Panc1 (cell line): ENCODE results near the gene FAM177B. TPM values are rescaled to one million over a fixed set of nuclear protein-coding genes. Genes with fewer than 3 reads are reported as not detected.

Experiments
- ATAC-seq: fragments of 200-7000 bp; cut with Tn5 transposase; 2 replicates; pipeline ENCODE4 v1.9.1; 2020; ENCODE audit warnings: mild to moderate bottlenecking, moderate library complexity
- BruUV-seq: library from RNA; stranded (reverse); fragments of 400-500 nt; replicated peaks from 2 replicates; lab custom pipeline; 2021; lab: Mats Ljungman, UMichigan
- CTCF ChIA-PET: fragments of 300-600 bp; sonication (Branson Sonifier 250); formaldehyde crosslinking; loops from one replicate; lab custom pipeline; 2022; ENCODE audit warnings: antibody characterized with exemption; lab: Charles Lee
- POLR2A ChIA-PET: fragments of 300-600 bp; sonication (Branson Sonifier 250); formaldehyde crosslinking; loops from one replicate; lab custom pipeline; 2022; ENCODE audit warnings: antibody characterized with exemption; lab: Charles Lee
- DNase-seq: peaks from one replicate; pipeline ENCODE4 v3.0.0-alpha.2; 2010; ENCODE audit warnings: low read depth, low spot score
- H3K27ac ChIP-seq: 2 replicates; pipeline ENCODE4 v1.5.1; 2011; ENCODE audit warnings: mild to moderate bottlenecking, low read length, inconsistent platforms
- H3K27me3 ChIP-seq: fragments of 200-500 bp; sonication (Bioruptor generic); 2 replicates; pipeline ENCODE4 v1.6.0; 2014; ENCODE audit warnings: low read length, inconsistent platforms; ENCODE audit not compliant: control insufficient read depth, insufficient read depth
- H3K36me3 ChIP-seq: fragments of 200-500 bp; sonication (Bioruptor generic); 2 replicates; pipeline ENCODE4 v1.5.1; 2014; ENCODE audit warnings: inconsistent platforms, mild to moderate bottlenecking, low read length, moderate library complexity; ENCODE audit not compliant: control insufficient read depth, insufficient read depth
- H3K4me1 ChIP-seq: 2 replicates; pipeline ENCODE4 v1.5.1; 2011; ENCODE audit warnings: inconsistent platforms, mild to moderate bottlenecking, low read length, moderate library complexity; ENCODE audit not compliant: control insufficient read depth, insufficient read depth
- H3K4me3 ChIP-seq, 2 experiments: 2 replicates each; pipeline ENCODE4 v1.5.1; 2011 to 2012; ENCODE audit warnings: low read depth in 2 of 2, low read length in 2 of 2, mild to moderate bottlenecking in 2 of 2, inconsistent platforms in 1 of 2, moderate library complexity in 1 of 2
- H3K9me3 ChIP-seq: fragments of 200-500 bp; sonication (Bioruptor generic); 2 replicates; pipeline ENCODE4 v1.5.1; 2014; ENCODE audit warnings: low read depth, mild to moderate bottlenecking, inconsistent platforms, low read length, moderate library complexity; ENCODE audit not compliant: control insufficient read depth, insufficient read depth
- CTCF ChIP-seq: fragments of 450-650 bp; IDR thresholded peaks from 2 replicates; pipeline ENCODE4 v1.5.1; 2017; ENCODE audit warnings: mild to moderate bottlenecking
- POLR2AphosphoS5 ChIP-seq: IDR thresholded peaks from 2 replicates; pipeline ENCODE4 v1.6.1; 2012; ENCODE audit warnings: mild to moderate bottlenecking, low read depth, low read length, moderate library complexity
- SIN3A ChIP-seq: IDR thresholded peaks from 2 replicates; pipeline ENCODE4 v1.6.1; 2012; ENCODE audit warnings: low read depth, mild to moderate bottlenecking, low read length, moderate library complexity, borderline replicate concordance; ENCODE audit not compliant: insufficient read depth
- TCF7L2 ChIP-seq: IDR thresholded peaks from 2 replicates; pipeline ENCODE4 v1.6.1; 2011; ENCODE audit warnings: mild to moderate bottlenecking, low read depth, low read length, inconsistent platforms
- in situ Hi-C: cut with HindIII; loops from 2 replicates; pipeline ENCODE4 v1.10.0; 2016; ENCODE audit warnings: low sequenced_read_pairs, low pct_unique_long_range_greater_than_20kb
- intact Hi-C: fragments of 100-400 bp; cut with micrococcal nuclease; formaldehyde crosslinking; loops from one replicate; pipeline ENCODE4 v1.10.0; 2022; ENCODE audit not compliant: unreplicated experiment
- total RNA-seq: library from RNA; stranded (reverse); gene quantifications from one replicate; pipeline ENCODE4 v1.2.1, GENCODE V29; 2021; ENCODE audit not compliant: unreplicated experiment
- TF ChIP-seq, protein P1 (sequence below), 2 experiments: IDR thresholded peaks; 2 replicates each; pipeline ENCODE4 v1.6.1; 2011 to 2012; ENCODE audit warnings: low read depth in 2 of 2, control low read depth in 1 of 2, low read length in 1 of 2, mild to moderate bottlenecking in 1 of 2, moderate library complexity in 1 of 2; ENCODE audit not compliant: insufficient read depth in 1 of 2

Gene FAM177B
- total RNA-seq, 1 experiment from 2014 or later, result not detected

GRCh38 chr1:222757646-222758268 lies 20.8 kb downstream of the FAM177B start:
- CTCF ChIA-PET, result no interaction called here

GRCh38 chr1:222759451-222760035 lies 22.5 kb downstream of the FAM177B start:
- Histone ChIP-seq H3K27me3 (no peaks in the 10 kb centered on the region), H3K27ac (no peak overlapping the region), H3K4me3 (no peak overlapping the region), H3K4me1 (no peaks in the 10 kb centered on the region), H3K36me3 (no peaks in the 10 kb centered on the region), H3K9me3 (no peaks in the 10 kb centered on the region)
- no TSS peak for BruUV-seq
- in situ Hi-C loops (no loop called here), intact Hi-C loops (no loop called here)
- no peak for DNase-seq
- ATAC-seq, result no peak
- POLR2A ChIA-PET, result no interaction called here
- TF ChIP-seq, protein P1, sequence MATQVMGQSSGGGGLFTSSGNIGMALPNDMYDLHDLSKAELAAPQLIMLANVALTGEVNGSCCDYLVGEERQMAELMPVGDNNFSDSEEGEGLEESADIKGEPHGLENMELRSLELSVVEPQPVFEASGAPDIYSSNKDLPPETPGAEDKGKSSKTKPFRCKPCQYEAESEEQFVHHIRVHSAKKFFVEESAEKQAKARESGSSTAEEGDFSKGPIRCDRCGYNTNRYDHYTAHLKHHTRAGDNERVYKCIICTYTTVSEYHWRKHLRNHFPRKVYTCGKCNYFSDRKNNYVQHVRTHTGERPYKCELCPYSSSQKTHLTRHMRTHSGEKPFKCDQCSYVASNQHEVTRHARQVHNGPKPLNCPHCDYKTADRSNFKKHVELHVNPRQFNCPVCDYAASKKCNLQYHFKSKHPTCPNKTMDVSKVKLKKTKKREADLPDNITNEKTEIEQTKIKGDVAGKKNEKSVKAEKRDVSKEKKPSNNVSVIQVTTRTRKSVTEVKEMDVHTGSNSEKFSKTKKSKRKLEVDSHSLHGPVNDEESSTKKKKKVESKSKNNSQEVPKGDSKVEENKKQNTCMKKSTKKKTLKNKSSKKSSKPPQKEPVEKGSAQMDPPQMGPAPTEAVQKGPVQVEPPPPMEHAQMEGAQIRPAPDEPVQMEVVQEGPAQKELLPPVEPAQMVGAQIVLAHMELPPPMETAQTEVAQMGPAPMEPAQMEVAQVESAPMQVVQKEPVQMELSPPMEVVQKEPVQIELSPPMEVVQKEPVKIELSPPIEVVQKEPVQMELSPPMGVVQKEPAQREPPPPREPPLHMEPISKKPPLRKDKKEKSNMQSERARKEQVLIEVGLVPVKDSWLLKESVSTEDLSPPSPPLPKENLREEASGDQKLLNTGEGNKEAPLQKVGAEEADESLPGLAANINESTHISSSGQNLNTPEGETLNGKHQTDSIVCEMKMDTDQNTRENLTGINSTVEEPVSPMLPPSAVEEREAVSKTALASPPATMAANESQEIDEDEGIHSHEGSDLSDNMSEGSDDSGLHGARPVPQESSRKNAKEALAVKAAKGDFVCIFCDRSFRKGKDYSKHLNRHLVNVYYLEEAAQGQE (IDR thresholded peaks at IDR 0.05; ENCODE audit: insufficient read depth in 1 of 2, low read depth in 2 of 2, low read length in 1 of 2), result no peak
- TF ChIP-seq TCF7L2, result no peak
- CTCF ChIA-PET, result no interaction called here

More at GRCh38 chr1:222757646-222758268, 20.8 kb downstream of the FAM177B start:
- no peaks in the 10 kb centered on the region for H3K36me3 ChIP-seq
- in situ Hi-C loops (no loop called here), intact Hi-C loops (no loop called here)
- no TSS peak for BruUV-seq
- H3K9me3 ChIP-seq, result no peaks in the 10 kb centered on the region
- H3K27me3 ChIP-seq, result no peaks in the 10 kb centered on the region
- no peak for TF ChIP-seq CTCF
- no peak for TF ChIP-seq TCF7L2
- no peak for TF ChIP-seq SIN3A
- TF ChIP-seq, protein P1 (IDR thresholded peaks at IDR 0.05; ENCODE audit: insufficient read depth in 1 of 2, low read depth in 2 of 2, low read length in 1 of 2), result no peak
- TF ChIP-seq POLR2AphosphoS5, result no peak
- H3K4me1 ChIP-seq, result no peaks in the 10 kb centered on the region
- no peak overlapping the region for H3K27ac ChIP-seq
- ATAC-seq (no peak), DNase-seq (no peak)
- POLR2A ChIA-PET, result no interaction called here
- no peak overlapping the region for H3K4me3 ChIP-seq
